Activated CD8-positive, alpha-beta memory T cell treated with anti-CD3 and anti-CD28 coated beads for 48 hours (primary cell): ENCODE measurements around the gene CCNT1.
"Not testable (repeated sequence)": the region's sequence is repeated elsewhere in the genome, so short reads cannot be mapped to it uniquely, and the experiment has no call there.

Source experiments
- DNase-seq, 3 experiments: peaks; one replicate each; pipeline ENCODE4 v3.0.0-alpha.2; 2020; ENCODE audit warnings: low read depth in 2 of 3, low spot score in 2 of 3

CCNT1 gene

GRCh38 chr12:48716493-48717251, at the start of gene CCNT1:
CCNT1 (minus strand) TSS chr12:48716707; CDS start chr12:48716675, 32 bp downstream.
- peak; percentile 93 to 99 (median 96) for DNase-seq

DNA sequence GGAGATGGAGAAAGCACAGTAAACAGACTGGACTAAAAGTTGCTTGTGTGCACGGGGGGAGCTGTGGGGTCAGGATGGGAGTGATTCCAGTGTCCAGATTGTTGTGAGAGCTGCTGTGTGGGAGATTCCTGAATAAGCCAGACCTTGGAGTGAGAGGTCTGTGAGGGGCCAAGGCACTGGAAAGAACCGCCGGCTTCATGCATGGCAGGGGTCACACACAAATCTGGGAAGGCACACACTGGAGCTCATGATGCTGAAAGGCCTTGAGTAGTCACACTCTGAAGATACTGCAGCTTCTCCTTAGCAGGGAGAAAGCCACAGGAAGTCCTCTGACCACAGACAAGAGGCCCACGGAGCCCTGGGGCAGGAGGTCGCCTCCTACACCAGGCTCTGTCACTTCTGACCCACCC, 49.3 kb upstream of the CCNT1 start:
- peak in 1 of 3 experiments; percentile 17 for DNase-seq

GRCh38 chr12:48764521-48764920, 48.0 kb upstream of the CCNT1 start:
- DNase-seq: no peak

DNA sequence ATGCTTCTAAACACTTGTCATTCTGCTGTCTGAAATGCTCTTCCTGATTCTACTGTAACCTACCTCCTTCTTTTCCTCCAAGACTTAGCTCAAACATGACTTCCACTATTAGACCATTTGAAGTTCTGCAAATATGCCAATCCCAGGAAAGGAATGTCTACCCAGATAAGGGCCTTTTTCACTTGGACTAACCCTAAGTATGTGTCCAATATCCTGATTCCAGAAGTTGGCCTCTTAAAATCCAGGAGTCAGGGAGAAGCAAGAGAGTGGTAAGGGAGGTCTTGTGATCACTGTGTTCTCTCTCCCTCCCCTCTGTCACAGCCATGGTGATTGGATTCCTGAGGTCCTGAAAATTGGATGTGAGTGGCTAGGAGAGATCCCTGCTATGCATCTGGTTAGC, 42.2 kb upstream of the CCNT1 start:
- no peak for DNase-seq

DNA sequence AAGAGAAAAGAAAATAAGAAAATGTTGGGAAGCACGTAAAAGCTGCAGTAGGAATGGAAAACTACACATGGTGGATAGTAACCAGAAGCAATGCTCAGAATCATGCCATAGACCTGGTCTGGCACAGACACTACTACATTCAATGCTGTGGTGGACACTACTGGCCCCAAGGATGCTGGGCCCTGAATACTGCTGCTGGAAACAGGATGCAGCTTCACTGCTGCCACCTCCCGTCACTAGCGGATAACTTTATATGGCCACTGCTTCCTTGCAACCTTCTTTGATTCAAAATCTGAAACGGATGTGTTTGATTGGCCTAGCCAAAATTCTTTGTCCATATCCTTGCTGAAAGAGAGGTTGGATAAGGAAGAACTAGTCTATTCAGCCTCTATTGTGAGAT, 41.7 kb upstream of the CCNT1 start:
- DNase-seq: no peak

DNA sequence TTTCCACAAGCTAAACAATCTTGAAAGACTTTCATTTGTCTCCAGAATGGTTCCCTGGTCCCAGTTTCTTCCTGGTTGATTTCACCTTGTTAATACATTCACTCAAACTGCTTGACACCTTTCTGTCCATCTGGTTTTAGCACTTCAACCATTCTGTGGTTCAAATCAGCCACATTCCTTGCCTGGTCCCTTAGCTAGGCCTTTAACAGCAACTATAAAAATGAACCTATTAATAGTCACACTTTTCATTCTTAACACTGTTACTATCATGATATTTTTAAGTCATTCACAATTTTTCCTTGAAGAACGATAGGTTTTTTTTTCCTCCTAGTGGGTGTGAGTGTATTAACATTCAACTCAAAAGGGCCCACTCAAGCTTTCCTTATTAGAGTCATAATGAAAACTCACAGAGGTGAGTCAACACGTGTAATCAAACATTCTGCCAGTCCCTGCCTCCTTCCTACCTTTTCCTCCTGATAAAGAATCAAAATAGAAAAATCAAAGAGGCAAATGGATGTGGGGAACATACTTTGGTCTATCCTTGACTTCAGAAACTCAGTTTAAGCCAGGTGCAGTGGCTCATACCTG, 34.4 kb upstream of the CCNT1 start:
- DNase-seq: no peak

DNA sequence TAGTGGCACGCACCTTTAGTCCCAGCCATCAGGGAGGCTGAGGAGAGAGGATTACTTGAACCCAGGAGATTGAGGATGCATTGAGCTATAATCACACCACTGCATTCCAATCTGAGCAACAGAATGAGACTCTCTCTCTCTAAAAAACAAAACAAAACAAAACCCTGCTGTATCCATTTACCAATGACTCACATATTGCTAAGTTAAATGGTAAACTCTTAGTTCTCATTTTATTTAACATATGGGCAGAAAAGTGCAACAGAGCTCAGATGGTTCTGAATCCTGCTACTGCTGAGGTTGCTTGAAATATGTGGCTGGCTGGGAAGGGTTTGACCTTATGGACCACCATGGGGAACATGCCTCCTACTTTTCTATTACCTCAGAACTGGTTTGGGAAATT, 33.7 kb upstream of the CCNT1 start:
- no peak for DNase-seq

- DNase-seq: no peak
Observed at GRCh38 chr12:48744251-48745008, 27.9 kb upstream of the CCNT1 start.

GRCh38 chr12:48739618-48740269, 23.2 kb upstream of the CCNT1 start:
- no peak for DNase-seq

DNA sequence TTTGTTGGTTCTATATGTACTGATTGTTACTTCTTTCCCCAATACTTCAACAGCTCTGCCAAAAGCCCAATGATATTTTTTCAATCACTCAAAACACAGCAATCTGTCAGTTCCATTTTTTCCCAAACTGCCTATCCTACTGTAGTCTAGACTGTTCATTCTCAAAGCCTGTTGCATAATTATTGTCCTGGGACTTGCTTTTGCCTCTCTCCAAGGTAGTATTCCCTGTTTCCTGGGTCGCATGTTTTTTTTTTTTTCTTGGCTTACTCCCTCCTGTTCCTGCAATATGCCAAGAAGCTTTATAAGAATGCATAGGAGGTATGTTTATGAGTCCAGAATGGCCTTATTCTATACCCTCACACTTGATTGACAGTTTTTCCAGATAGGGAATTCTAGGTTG, 19.9 kb upstream of the CCNT1 start:
- no peak for DNase-seq

DNA sequence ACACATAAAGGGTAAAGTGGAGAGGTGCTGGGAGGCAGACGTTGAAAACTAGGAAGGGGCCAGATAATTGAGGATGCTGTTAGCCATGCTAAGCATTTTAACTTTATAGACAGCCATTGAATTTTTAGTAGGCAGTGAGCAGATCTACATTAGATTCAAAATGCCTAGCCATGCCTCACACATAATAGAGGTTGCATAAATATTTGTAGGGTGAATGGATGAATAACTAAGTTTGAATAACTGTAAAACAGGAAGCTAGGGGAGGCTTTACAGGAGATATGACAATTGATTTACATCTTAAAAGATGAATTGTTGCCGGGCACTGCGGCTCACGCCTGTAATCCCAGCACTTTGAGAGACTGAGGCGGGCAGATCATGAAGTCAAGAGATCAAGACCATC, 12.3 kb upstream of the CCNT1 start:
- no peak for DNase-seq

DNA sequence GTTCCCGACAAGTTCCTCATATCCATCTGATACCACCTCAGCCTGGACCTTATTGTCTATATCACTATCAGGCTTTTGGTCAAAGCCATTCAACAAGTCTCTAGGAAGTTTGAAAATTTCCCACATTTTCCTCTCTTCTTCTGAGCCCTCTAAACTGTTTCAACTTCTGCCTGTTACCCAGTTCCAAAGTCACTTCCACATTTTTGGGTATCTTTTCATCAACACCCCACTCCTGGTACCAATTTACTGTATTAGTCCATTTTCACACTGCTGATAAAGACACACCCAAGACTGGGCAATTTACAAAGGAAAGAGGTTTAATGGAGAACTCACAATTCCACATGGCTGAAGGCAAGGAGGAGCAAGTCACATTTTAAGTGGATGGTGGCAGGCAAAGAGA, 4.2 kb upstream of the CCNT1 start:
- DNase-seq: not testable (repeated sequence)

DNA sequence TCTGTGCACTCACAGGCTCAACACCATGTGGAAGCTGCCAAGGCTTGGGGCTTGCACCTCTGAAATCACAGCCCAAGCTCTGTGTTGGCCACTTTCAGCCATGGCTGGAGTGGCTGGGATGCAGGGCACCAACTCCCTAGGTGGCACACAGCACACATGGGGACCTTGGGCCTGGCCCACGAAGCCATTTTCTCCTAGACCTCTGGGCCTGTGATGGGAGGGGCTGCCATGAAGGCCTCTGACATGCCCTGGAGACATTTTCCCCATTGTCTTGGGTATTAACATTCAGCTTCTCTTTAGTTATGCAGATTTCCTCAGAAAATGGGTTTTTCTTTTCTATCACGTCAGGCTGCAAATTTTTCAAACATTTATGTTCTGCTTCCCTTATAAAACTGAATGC, 3.7 kb upstream of the CCNT1 start:
- DNase-seq: not testable (repeated sequence)

DNA sequence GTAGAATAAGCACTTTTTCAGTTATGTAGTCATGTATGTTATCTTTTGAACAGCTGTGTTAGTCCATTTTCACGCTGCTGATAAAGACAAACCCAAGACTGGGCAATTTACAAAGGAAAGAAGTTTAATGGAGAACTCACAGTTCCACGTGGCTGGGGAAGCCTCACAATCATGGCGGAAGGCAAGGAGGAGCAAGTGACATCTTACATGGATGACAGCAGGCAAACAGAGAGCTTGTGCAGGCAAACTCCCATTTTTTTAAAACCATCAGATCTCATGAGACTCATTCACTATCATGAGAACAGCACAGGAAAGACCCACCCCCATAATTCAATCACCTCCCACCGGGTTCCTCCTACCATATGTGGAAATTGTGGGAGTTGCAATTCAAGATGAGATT, 2.5 kb upstream of the CCNT1 start:
- not testable (repeated sequence) for DNase-seq

GRCh38 chr12:48717252-48717695, 767 bp upstream of the CCNT1 start:
- DNase-seq: no peak

DNA sequence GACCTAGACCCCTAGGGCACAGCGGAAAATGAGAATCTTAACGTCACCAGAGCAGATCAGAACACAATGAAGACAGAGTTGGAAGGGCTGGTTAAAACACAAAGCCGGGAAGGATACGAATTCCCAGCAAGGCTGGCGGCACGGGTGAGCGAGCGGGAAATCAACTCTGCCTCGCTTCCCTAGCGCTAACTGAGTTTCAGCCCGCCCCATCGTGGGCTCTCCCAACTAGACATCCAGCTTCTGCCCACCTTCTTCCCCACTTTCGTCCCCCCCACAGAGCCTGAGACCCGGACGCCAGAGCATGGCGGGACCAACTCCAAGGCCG, 377 bp downstream of the CCNT1 start:
- no peak for DNase-seq

DNA sequence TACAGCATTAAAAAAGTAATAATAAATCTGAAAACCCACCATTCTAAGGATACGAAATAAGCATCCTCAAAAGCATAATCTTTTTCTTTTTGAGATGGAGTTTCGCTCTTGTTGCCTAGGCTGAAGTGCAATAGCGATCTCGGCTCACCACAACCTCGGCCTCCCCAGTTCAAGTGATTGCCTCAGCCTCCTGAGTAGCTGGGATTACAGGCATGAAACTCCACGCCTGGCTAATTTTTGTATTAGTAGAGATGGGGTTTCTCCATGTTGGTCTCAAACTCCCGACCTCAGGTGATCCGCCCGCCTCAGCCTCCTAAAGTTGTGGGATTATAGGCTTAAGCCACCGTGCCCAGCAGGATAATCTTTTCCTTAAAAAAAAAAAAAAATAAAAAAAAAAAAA, 4.3 kb downstream of the CCNT1 start:
- no peak for DNase-seq

GRCh38 chr12:48698822-48699221, 17.7 kb downstream of the CCNT1 start:
- DNase-seq: not testable (repeated sequence)

- DNase-seq: no peak
Observed at GRCh38 chr12:48696626-48697025, 19.9 kb downstream of the CCNT1 start.

DNA sequence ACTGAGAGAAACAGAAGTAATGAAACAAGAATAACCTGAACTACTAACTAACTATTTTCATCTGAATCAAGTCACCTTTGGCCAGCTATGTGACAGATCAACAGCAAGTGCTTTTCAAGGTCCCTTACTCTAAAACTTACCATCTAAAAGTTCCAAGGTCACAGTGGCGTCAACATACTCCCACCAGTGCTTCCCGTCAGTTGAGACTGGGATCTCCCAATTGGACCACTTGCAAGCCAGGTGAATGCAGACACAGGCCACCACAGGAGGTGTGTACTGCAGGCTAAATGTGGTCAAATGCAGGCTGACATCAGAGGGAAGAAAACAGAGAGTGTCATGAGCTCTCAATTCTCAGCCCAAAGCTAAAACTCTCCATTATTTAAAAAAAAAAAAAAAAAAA, 20.6 kb downstream of the CCNT1 start:
- DNase-seq: no peak

- DNase-seq: no peak
Observed at GRCh38 chr12:48694038-48694437, 22.5 kb downstream of the CCNT1 start.

DNA sequence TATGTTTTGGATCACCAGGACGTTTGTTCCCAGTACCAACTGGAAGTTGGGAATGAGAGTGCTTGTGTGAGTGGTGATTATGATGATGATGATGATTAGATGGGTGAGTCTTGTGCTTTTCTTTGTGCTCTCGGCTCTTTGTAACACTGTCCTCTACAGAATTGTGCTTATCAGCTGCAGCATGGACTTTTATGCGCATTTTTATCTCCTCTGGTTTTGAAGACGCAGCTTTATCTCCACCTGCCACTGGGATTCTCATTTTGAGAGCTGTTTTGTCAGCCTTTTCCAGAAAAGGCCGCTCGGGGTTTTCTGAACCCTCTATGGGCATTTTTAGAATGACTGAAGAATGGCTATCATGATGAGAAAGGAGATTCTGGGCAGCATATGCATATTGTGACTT, 22.9 kb downstream of the CCNT1 start:
- DNase-seq: no peak
